Measurements from ENCODE around the gene DYRK1B.

DNA sequence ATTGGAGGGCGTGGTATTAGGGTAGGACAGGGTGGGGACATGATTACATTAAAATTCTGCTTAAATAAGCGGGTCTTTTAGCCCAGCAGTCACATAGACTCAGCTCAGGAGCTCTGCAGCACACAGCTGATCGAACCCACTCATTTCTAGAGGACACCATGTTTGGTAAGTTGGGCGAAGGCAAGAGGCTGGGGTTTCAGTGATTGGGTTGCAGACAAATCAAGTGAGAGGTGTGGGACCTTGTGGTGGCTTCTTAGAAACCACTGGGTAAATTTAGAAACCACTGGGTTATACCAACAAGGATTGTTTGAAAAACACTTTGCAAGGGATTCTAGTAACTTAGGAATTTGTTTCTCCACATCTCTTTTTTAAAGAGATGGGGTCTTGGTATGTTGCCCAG is 55.2 kb downstream of the DYRK1B start, which contains the start of gene LEUTX:
- TF ChIP-seq, protein P1, sequence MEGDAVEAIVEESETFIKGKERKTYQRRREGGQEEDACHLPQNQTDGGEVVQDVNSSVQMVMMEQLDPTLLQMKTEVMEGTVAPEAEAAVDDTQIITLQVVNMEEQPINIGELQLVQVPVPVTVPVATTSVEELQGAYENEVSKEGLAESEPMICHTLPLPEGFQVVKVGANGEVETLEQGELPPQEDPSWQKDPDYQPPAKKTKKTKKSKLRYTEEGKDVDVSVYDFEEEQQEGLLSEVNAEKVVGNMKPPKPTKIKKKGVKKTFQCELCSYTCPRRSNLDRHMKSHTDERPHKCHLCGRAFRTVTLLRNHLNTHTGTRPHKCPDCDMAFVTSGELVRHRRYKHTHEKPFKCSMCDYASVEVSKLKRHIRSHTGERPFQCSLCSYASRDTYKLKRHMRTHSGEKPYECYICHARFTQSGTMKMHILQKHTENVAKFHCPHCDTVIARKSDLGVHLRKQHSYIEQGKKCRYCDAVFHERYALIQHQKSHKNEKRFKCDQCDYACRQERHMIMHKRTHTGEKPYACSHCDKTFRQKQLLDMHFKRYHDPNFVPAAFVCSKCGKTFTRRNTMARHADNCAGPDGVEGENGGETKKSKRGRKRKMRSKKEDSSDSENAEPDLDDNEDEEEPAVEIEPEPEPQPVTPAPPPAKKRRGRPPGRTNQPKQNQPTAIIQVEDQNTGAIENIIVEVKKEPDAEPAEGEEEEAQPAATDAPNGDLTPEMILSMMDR (optimal IDR thresholded peaks at IDR 0.05 in 1 of 3, IDR thresholded peaks at IDR 0.05 in 1 of 3, conservative IDR thresholded peaks at IDR 0.05 in 1 of 3; ENCODE audit: extremely low read depth in 1 of 3, insufficient read depth in 2 of 3, low read length in 3 of 3) = no peak
- TF ChIP-seq EZH2 (IDR thresholded peaks at IDR 0.05; ENCODE audit: low read length) = no peak

Measured in keratinocyte (primary cell).